Sigmoid colon (tissue), 7 donors: ENCODE measurements around the gene MAL. TPM values are rescaled to one million over a fixed set of nuclear protein-coding genes. Genes with fewer than 3 reads are reported as not detected.

ENCODE experiments used
- DNase-seq: peaks from one replicate; pipeline ENCODE4 v3.0.0-alpha.2; 2019
- H3K27ac ChIP-seq, 4 donors: fragments of 200-600 bp; sonication (generic); one replicate each; pipeline ENCODE4 v1.5.1; 2016 to 2019; ENCODE audit warnings: mild to moderate bottlenecking in 1 of 4
- H3K27me3 ChIP-seq, 3 donors: fragments of 200-600 bp; sonication (generic); one replicate each; pipeline ENCODE4 v1.5.1; 2019; ENCODE audit warnings: mild to moderate bottlenecking in 1 of 3
- H3K36me3 ChIP-seq, 4 donors: fragments of 200-600 bp; sonication (generic); one replicate each; pipeline ENCODE4 v1.5.1; 2016 to 2019
- H3K4me1 ChIP-seq, 4 donors: fragments of 200-600 bp; sonication (generic); one replicate each; pipeline ENCODE4 v1.5.1; 2017 to 2019
- H3K4me3 ChIP-seq, 4 donors: fragments of 200-600 bp; sonication (generic); one replicate each; pipeline ENCODE4 v1.5.1; 2017 to 2019; ENCODE audit warnings: mild to moderate bottlenecking in 2 of 4, moderate library complexity in 1 of 4
- H3K9me3 ChIP-seq, 4 donors: fragments of 200-600 bp in 3 of 4; sonication (generic) in 3 of 4; one replicate each; pipeline versions ENCODE4 v1.5.1 to v1.6.1; 2013 to 2019
- EP300 ChIP-seq, 4 donors: sonication (generic); formaldehyde crosslinking; IDR thresholded peaks; one replicate each; pipeline ENCODE4 v1.6.1; 2017; ENCODE audit warnings: antibody characterized with exemption in 4 of 4
- POLR2A ChIP-seq, 2 donors: fragments of 450-650 bp; IDR thresholded peaks; one replicate each; pipeline ENCODE4 v1.6.1; 2016; ENCODE audit warnings: antibody characterized with exemption in 2 of 2, mild to moderate bottlenecking in 2 of 2, moderate library complexity in 2 of 2
- POLR2AphosphoS5 ChIP-seq, 4 donors: sonication (generic); formaldehyde crosslinking; IDR thresholded peaks; one replicate each; pipeline ENCODE4 v1.6.1; 2017; ENCODE audit warnings: antibody characterized with exemption in 4 of 4
- whole genome bisulfite sequencing, 2 donors: extraction: QIAGEN DNeasy Blood & Tissue Kit; methylation state at CpG; one replicate each; pipeline ENCODE4 v1.1.7; 2013; 5-methylcytosine and 5-hydroxymethylcytosine counted together
- intact Hi-C: fragments of 100-400 bp; cut with DNase I; formaldehyde crosslinking; loops from one replicate; pipeline ENCODE4 v1.15.1; 2023
- polyA plus RNA-seq, 3 donors: library from polyadenylated mRNA; stranded (reverse); fragments of 200-250 nt; gene quantifications; one replicate each; pipeline ENCODE4 v1.2.3, GENCODE V29; 2013
- total RNA-seq, 4 donors: library from RNA; depleted of rRNA; stranded (reverse); fragments of >200 nt; gene quantifications; one replicate each; pipeline ENCODE4 v1.1.0, GENCODE V29; 2016
- TF ChIP-seq, protein P1 (sequence below), 4 experiments: fragments of 450-650 bp in 3 of 4; fragments of 200-600 bp in 1 of 4; IDR thresholded peaks; one replicate each; pipeline ENCODE4 v1.5.1; 2016 to 2019; ENCODE audit warnings: antibody characterized with exemption in 4 of 4, mild to moderate bottlenecking in 3 of 4, moderate library complexity in 2 of 4
- donor health status: healthy with polysubstance abuse.
- donor health status: Bipolar disorder and iron deficiency.
- donor health status: healthy.

The MAL gene
- total and polyA plus RNA-seq, 7 donors = 0.69 to 28.9 (median 8.4) TPM

DNA sequence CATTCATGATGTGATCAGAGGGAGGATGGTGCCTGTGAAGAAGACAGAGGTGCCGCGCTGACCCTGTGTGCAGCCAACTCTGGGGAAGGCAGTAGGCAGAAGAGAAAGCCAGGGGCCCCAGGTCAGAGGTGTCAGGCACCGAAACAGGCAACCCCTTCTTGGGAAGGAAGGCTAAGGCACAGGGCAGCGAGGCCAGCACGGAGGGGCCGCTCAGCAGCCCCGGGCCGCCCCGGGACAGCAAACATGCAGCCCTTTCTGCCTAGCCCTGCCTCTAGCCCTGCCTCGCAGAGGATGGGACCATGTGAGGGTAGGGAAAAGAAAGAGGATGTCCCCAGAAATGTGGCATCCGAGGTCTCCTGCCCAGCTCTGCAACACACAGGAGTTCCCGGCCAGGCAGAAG, 7.7 kb upstream of the MAL start:
- Histone ChIP-seq H3K4me3 (no peak overlapping the region), H3K36me3 (no peaks in the 10 kb centered on the region), H3K27ac (no peak overlapping the region), H3K4me1 (no peaks in the 10 kb centered on the region), H3K9me3 (no peaks in the 10 kb centered on the region), H3K27me3 (peaks cover 0 to 10% (median 0%) of the 10 kb centered on the region in 3 donors)
- DNase-seq = no peak
- TF ChIP-seq POLR2A (IDR thresholded peaks at IDR 0.05) (no peak), POLR2AphosphoS5 (IDR thresholded peaks at IDR 0.05) (no peak), EP300 (IDR thresholded peaks at IDR 0.05) (no peak)
- TF ChIP-seq, protein P1, sequence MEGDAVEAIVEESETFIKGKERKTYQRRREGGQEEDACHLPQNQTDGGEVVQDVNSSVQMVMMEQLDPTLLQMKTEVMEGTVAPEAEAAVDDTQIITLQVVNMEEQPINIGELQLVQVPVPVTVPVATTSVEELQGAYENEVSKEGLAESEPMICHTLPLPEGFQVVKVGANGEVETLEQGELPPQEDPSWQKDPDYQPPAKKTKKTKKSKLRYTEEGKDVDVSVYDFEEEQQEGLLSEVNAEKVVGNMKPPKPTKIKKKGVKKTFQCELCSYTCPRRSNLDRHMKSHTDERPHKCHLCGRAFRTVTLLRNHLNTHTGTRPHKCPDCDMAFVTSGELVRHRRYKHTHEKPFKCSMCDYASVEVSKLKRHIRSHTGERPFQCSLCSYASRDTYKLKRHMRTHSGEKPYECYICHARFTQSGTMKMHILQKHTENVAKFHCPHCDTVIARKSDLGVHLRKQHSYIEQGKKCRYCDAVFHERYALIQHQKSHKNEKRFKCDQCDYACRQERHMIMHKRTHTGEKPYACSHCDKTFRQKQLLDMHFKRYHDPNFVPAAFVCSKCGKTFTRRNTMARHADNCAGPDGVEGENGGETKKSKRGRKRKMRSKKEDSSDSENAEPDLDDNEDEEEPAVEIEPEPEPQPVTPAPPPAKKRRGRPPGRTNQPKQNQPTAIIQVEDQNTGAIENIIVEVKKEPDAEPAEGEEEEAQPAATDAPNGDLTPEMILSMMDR (IDR thresholded peaks at IDR 0.05) = no peak
- intact Hi-C loops = no loop called here
- 86 to 87% methylated on average over 12 of the region's 12 CpGs for WGBS, 2 donors

DNA sequence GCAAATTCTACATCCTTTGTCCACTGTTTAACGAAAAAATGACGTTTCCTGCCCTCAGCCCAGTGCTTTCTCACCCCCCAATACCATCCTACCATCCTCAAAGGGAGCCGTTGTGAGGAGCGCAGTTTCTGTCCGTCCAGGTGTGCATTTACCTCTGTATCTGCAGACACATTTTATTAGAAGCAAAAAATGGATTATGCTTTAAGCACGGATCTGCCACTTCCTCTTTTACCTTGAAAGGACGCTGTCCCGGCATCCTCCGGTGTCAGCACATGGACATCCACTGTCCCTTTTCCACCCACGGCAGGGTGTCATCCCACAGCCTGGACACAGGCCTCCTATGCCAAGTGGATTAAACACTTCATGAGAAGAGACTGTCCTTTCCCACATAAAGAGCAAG, 7.2 kb upstream of the MAL start:
- Histone ChIP-seq H3K27me3 (peaks cover 0 to 12% (median 0%) of the 10 kb centered on the region in 3 donors), H3K4me1 (no peaks in the 10 kb centered on the region), H3K27ac (no peak overlapping the region), H3K9me3 (no peaks in the 10 kb centered on the region), H3K36me3 (no peaks in the 10 kb centered on the region), H3K4me3 (no peak overlapping the region)
- intact Hi-C loops = no loop called here
- DNase-seq = no peak
- no peak for TF ChIP-seq POLR2A (IDR thresholded peaks at IDR 0.05)
- TF ChIP-seq, protein P1 (IDR thresholded peaks at IDR 0.05) = no peak
- no peak for TF ChIP-seq POLR2AphosphoS5 (IDR thresholded peaks at IDR 0.05)
- no peak for TF ChIP-seq EP300 (IDR thresholded peaks at IDR 0.05)
- WGBS, 2 donors = 77 to 82% methylated on average over 10 of the region's 10 CpGs

DNA sequence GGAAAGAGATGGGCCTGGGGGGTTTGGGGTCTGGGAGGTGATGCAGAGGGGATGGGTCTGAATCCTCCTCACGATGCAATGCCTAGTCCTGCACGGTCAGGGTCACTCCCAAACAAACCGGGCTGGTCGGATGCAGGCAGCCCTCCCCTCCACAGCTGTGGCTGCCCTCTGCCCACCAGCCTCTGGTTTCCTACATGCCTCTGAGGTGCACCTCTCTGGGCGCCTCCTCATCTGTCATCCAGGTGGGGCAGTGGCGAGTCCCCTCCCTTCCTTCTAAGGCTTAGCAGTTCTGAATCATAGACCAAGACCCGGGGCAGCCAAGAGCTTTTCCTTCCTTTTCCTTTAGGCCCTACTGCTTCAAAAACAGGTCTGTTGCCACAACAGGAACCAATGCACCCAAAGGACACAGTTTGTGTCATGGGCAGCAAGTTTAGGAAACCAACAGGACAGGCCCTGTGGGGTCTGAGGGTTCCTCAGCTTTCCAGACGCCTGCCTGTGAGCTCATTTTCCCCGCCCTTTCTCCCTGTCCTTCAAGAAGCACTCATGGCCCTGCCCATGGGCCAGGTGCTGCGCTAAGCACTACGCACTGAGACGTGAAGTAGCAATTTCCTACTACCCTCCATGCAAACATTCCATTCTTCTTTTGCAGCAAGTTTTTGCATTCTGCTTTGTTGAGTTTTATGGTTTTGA, 6.5 kb upstream of the MAL start:
- Histone ChIP-seq H3K9me3 (no peaks in the 10 kb centered on the region), H3K27ac (no peak overlapping the region), H3K4me3 (no peak overlapping the region), H3K27me3 (peaks cover 0 to 18% (median 0%) of the 10 kb centered on the region in 3 donors), H3K36me3 (no peaks in the 10 kb centered on the region), H3K4me1 (no peaks in the 10 kb centered on the region)
- no peak for TF ChIP-seq EP300 (IDR thresholded peaks at IDR 0.05)
- intact Hi-C loops = no loop called here
- DNase-seq = no peak
- WGBS, 2 donors = 75 to 79% methylated on average over 12 of the region's 12 CpGs

GRCh38 chr2:95019572-95019971, 5.9 kb upstream of the MAL start:
- TF ChIP-seq POLR2AphosphoS5 (IDR thresholded peaks at IDR 0.05) (no peak), POLR2A (IDR thresholded peaks at IDR 0.05) (no peak), EP300 (IDR thresholded peaks at IDR 0.05) (no peak)
- TF ChIP-seq, protein P1 (IDR thresholded peaks at IDR 0.05) = no peak
- H3K27ac ChIP-seq = no peak overlapping the region
- no peak for DNase-seq
- no peaks in the 10 kb centered on the region for H3K4me1 ChIP-seq
- no peaks in the 10 kb centered on the region for H3K9me3 ChIP-seq
- intact Hi-C loops = no loop called here
- H3K36me3 ChIP-seq = no peaks in the 10 kb centered on the region
- no peak overlapping the region for H3K4me3 ChIP-seq
- peaks cover 0 to 24% (median 0%) of the 10 kb centered on the region in 3 donors for H3K27me3 ChIP-seq
- WGBS, 2 donors = 71 to 81% methylated on average over 4 of the region's 4 CpGs

DNA sequence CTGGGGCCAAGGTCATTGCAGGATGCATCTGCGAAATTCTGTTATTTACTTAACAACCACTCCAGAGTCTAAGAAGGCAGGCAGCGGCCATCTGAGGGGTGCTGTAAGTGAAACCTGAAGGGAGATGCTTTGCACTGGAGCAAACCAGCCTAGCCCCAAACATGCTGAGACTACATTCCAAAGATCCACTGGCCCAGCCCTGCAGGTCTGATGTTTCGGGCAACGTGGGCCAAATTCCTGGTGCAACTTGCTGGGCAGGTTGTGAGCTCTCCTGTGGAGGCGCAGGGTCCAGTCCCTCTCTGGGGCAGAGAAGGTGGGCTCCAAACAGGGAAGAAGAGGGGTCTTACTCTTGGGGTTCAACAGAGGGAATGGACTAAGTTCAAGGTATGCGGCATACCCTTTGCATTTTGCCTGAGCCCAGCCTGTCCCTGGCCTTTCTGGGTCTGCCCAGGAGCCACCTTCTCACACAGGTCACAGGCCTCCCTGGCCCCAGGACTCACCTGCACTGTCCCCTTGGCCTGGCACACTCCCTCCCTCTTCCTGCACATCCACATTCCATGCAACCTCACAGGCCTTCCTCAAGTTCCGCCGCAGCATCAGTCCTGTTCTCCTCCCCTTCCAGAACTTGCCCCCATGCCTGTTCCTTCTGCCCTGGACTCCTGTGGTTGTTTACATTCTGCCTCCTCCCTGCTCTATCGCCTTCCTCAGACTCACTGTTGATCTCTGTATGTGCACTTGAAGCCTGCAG, 5.1 kb upstream of the MAL start:
- H3K36me3 ChIP-seq = no peaks in the 10 kb centered on the region
- TF ChIP-seq POLR2A (IDR thresholded peaks at IDR 0.05) = no peak
- TF ChIP-seq POLR2AphosphoS5 (IDR thresholded peaks at IDR 0.05) = no peak
- TF ChIP-seq EP300 (IDR thresholded peaks at IDR 0.05) = no peak
- TF ChIP-seq, protein P1 (IDR thresholded peaks at IDR 0.05) = no peak
- DNase-seq = no peak
- peaks cover 0 to 8% (median 2%) of the 10 kb centered on the region in 4 donors for H3K4me1 ChIP-seq
- H3K27ac ChIP-seq = no peak overlapping the region
- 79 to 88% methylated on average over 9 of the region's 9 CpGs for WGBS, 2 donors
- intact Hi-C loops = loop anchor here (5.0 kb wide), 2 partner anchors 57 to 97 kb away; no protein-coding TSS in a partner anchor
- no peaks in the 10 kb centered on the region for H3K9me3 ChIP-seq
- no peak overlapping the region for H3K4me3 ChIP-seq
- H3K27me3 ChIP-seq = peaks cover 8 to 33% (median 9%) of the 10 kb centered on the region in 3 donors
